COLO668 (cell line): ENCODE data around the gene TPD52L1.

ENCODE experiments used
- DNase-seq: peaks from one replicate; lab custom pipeline; 2025; ENCODE audit not compliant: unreplicated experiment; lab: John Stamatoyannopoulos, UW

Gene TPD52L1

DNA sequence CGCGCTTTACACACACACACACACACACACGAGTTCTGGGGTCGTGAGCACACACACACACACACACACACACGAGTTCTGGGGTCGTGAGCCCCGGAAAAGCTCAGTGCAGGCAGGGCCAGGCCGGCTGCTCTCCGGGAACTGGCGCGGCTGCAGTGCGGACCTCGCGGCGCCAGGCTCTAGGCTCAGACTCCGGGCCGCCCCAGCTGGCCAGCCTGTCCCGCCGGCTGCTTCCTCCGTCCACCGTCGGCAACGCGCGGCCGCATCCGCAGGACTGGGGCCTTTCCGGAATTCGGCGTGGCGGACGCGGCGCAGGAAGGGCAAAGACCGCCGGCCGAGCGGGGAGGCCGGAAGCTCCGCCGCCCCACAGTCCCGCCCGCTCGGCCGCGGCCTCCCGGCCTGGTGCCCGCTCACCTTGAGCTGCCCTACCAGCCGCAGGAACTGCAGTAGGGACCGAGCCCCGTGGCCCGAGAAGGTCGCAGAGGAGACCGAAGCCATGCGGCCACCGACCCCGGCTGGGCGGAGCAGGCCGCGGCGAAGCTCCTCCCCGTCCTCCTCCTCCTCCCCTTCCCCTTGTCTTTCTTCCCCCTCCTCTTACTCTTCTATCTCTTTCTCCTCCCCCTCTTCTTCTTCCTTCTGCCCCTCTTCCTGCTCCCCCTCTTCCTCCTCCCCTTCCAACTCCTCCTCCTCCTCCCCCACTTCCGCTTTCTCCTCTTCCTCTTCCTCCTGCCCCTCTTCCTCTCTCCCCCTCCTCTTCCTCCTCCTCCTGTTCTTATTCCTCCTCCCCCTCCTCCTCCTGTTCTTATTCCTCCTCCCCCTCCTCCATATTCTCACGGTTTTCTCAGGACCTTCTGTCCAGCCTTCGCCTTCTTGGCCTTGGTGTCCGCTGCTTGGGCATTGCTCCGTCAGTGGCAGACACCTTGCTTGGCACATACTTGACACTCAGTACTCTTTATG, 148.1 kb downstream of the TPD52L1 start, which contains the start of gene HDDC2:
Gene HDDC2, minus strand, starts transcription at position 533 of the 957 bp plus-strand sequence. Its CDS starts 35 bp downstream, at position 498.
- DNase-seq, result peak; percentile 78

DNA sequence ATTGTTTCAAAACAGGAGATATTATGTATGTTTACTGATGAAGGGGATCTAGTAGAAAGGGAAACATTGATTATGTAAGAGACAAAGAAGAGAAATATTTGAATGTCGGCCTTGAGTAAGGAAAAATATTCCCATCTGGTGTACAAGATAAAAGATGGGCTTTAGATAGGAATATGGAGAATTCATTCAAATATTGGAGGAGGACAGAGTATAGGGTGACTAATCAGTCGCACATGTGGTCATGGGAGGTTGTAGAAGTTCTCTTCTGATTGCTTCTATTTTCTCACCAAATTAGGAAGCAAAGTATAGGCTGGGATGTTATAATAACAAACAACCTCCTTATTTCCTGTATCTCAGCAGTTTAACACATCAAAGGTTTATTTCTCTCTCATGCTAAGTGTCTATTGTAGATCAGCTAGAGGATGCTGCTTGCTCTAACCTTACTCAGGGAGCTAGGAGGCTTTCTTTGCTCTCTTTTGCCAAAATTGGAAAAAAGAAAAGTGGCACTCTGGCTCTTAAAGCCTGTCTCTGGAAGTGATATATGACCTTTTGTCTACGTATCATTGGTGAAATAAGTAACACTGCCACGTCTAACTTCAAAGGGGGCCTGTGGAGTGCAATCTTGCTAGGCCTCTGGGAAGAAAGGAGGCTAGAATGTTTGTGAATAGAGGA, 149.4 kb downstream of the TPD52L1 start:
- no peak for DNase-seq

DNA sequence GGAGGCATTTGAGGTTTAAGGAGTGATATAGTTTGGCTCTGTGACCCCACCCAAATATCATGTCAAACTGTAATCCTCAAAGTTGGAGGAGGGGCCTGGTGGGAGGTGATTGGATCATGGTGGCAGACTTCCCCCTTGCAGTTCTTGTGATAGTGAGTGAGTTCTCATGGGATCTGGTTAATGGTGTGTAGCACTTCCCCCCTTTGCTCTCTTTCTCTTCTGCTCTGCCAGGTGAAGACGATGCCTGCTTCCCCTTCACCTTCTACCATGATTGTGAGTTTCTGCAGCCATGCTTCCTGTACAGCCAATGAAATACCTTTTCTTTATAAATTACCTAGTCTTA, 149.9 kb downstream of the TPD52L1 start:
- no peak for DNase-seq

DNA sequence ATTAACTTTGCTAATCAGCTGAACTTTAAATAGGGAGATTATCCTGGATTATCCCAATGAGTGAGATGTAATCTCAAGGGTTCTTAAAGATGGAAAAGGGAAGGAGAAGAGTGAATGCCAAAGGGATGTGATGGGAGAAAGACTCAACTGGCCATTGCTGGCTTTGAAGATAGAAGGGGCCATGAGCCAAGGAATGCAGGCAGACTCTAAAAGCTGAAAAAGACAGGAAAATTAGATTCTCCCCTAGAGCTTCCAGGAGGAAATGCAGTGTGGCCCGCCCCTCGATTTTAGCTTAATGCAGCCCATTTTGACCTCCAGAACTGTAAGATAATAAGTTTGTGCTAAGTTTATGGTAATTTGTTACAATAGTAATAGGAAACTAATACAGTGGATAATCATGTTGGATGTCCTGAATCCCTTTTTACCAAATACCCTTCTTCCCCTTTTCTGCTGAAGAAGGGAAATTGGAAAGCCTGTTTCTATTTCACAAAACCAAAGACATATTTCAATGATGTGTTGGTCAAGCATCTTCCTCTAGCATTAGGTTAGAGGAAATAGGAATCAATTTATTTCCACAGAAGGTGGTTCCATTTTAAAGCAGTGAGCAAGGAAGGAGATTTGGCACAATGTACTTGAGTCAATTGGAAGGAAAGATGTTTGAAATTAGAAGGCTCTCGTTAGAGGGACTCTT, 151.5 kb downstream of the TPD52L1 start:
- DNase-seq, result no peak

DNA sequence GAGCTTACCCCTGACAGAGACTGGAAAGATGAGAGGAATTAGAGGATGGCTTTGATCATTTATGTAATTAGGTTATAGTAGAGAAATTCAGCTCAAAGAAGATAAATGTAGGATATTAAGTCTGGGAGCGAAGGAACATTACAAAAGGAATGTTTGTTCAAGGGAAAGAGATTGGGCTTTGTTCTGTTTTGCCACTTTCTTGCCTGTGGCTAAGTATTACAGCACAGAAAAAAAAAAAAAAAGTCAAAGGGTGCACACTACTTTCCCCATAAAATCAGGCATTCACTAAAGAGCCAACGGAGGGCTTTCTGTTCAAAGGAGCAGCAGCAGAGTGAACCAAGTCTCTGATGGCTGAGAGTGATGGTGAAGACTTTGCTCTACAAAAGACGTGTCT, 153.2 kb downstream of the TPD52L1 start:
- no peak for DNase-seq

DNA sequence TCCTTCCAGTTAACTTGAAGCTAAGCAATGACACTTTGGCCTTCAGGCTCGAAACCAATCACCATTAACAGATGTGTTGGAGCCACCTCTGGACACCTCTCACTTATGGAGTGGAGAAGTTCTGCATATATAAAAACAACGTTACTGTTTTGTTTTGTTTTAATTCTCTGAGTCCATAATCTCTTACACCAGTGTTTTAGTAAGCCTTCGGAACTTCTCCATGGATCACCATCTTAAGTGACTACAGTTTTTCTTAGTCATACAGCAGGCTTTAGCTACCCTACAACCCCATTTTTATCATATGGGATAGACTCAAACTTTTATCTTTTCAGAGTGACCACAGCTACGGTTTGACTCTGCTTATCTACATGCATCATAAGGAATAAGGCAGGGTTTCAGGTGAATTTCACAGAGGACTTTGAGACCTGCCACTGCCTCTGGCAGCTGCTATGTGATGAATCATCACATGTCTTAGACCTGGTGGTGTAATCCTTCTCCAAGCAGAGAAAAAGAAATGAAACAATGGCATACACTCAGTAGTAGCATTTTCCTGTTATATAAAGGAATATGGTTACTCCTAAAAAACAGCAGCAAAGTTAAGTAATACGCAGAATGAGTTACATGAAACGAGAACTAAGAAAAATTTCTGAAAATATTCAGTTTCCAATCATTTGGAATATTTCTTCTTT, 153.7 kb downstream of the TPD52L1 start:
- no peak for DNase-seq

DNA sequence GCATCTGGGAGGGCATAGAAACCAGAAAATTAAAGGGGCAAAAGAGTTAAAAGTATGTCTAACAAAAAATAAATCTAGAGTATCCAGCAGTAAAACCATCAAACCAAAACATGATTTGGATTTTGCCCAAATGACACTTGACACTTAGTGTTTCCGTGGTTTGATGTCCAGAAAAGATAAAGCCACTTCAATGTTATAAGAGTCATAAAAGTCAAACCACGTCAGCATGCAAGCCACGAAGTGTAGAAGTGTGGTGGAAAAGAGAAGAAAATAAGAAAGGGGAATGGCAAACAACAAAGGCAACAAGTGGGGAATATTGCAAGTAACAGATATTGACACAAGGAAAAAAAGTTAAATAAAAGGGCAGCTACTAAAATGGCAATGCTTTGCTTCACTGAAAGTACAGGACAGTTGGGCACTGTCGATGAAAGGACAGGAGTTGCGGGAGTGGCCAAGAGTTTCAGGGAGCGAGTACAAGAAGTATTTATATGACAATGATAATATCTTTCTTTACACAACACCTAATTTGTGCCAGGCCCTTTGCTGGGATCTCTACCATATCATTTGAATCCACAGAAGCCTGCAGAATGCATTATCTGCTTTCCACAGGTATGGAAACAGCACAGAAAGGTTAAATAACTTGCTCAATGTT, 154.5 kb downstream of the TPD52L1 start:
- no peak for DNase-seq

DNA sequence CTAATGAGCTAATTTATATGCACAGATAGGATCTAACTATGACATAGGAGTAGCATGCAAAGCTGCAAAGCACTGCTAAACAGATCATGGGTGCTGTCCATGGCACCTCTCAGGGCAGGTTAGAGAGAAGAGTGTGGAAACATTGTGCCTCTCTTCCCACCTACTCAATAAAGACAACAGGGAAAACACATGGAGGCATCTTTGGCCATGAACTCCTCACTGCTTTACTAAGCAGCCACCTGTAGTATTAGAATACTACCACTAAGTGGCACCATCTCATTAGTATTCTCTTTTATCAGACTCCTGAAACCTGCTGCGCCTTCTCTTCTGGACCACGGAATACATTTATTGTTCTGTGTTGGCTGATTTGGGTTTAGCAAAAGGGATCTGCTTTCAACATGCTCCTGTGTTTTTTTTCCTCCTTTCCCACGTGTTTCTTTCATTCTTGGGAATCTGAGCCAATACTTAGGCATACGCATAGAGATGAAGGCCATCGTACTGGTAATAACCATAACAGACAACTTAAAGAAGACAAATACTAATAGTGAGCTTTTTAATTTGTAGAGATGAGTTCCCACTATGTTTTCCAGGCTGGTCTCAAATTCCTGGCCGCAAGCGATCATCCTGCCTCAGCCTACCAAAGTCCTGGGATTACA, 157.5 kb downstream of the TPD52L1 start:
- peak; percentile 10 for DNase-seq

DNA sequence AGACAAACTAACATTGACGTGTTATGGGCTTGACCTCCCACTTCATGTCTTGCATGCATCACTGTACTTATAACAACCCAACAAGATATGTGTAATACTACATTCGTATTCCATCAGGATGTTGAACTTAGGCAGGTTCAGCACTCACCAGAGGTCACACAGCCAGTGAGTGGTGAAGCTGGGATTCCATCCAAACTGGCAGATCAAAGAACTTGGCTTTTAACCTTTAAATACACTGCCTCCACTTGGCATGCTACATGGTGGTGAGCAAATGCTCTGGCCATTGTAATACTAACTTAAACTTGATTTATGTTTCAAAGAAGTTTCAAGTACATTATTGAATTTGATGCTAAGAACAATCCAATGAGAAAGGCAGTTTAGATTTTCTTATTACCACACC, 158.9 kb downstream of the TPD52L1 start:
- no peak for DNase-seq

DNA sequence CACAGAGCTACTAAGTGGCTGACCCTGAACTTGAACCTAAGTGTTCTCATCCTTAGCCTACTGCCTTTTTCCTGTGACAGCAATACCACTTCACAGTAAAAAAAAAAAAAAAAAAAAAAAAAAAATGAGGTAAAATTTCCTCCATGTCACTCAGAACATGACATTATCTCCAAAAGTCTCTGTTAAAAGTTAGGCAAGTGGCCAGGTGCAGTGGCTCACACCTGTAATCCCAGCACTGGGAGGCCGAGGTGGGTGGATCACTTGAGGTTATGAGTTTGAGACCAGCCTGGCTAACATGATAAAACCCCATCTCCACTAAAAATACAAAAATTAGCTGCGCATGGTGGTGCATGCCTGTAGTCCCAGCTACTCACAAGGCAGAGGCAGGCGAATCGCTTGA, 159.4 kb downstream of the TPD52L1 start:
- no peak for DNase-seq
